ENCODE measurements around the gene PNP. TPM values are rescaled to one million over a fixed set of nuclear protein-coding genes. Genes with fewer than 3 reads are reported as not detected.

The PNP gene
- polyA plus RNA-seq, 3 donors, result 63.2 to 112 (median 67.5) TPM

DNA sequence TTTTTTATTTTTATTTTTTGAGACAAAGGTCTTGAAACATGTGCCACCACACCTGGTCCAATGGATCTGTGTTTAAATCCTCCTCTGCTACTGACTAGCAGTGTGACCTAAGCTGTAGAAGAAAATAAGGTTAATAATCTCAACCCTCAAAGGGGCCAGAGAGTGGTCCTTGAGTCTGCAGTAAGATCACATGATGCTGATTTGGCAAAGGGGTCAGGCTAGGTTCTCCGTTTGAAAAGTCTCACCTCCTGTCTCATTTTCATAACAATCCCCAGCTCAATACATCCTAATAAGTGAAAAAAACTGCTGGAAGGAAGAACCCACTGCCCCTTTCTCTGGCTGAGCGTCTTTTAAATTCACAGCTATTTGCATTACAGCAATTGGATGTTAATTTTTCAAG is 47.9 kb upstream of the PNP start:
- H3K27me3 ChIP-seq (ENCODE audit: control insufficient read depth in 2 of 2, insufficient read depth in 2 of 2, low read length in 2 of 2), result no peaks in the 10 kb centered on the region
- H3K36me3 Mint-ChIP-seq, result no peaks in the 10 kb centered on the region
- H3K4me1 Mint-ChIP-seq, result peaks cover 33% of the 10 kb centered on the region

DNA sequence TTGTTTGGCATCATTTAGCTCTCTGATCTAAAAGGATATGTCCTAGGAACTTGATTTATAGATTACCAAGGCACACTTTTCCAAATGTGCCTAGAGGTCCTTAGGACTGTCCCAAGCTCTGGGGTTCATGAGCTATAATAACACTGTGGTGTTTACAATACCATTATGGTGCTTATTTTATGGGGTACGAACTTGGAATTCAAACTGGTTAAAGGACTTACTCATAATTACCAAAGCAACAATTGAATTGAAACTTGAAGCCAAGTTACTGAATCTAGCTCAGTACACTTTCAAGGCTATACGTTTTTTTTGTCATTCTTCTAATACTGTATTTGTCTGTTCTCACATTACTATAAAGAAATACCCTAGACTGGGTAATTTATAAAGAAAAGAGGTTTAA is 46.3 kb upstream of the PNP start:
- Mint-ChIP-seq H3K27me3 (ENCODE audit: low read depth in 3 of 3) (no peaks in the 10 kb centered on the region), H3K36me3 (no peaks in the 10 kb centered on the region), H3K4me3 (no peak overlapping the region), H3K27ac (peak overlapping the region in 1 of 7 donors; percentile 54), H3K4me1 (peaks cover 35% of the 10 kb centered on the region), H3K9me3 (peaks cover 0 to 2% (median 0%) of the 10 kb centered on the region in 7 donors)
- peaks cover 36 to 38% of the 10 kb centered on the region in 2 donors for H3K4me1 ChIP-seq (ENCODE audit: control insufficient read depth in 1 of 2, insufficient read depth in 2 of 2, low read length in 2 of 2)
- no peaks in the 10 kb centered on the region for H3K79me2 ChIP-seq (ENCODE audit: insufficient read depth, low read length)
- no peak overlapping the region for H2AFZ ChIP-seq (ENCODE audit: insufficient read depth, low read depth, low read length, poor library complexity, severe bottlenecking)
- H3K27ac ChIP-seq (ENCODE audit: low read depth in 1 of 2, low read length in 2 of 2), result no peak overlapping the region
- no peak overlapping the region for H3K9ac ChIP-seq (ENCODE audit: insufficient read depth, low read length, poor library complexity, severe bottlenecking)
- no peak overlapping the region for H3K4me2 ChIP-seq (replicated peaks; ENCODE audit: extremely low read depth, low read length, poor library complexity, severe bottlenecking)
- no peak for DNase-seq
- no peaks in the 10 kb centered on the region for H3K9me3 ChIP-seq (replicated peaks in 1 of 2; ENCODE audit: control insufficient read depth in 1 of 2, insufficient read depth in 1 of 2, low read length in 2 of 2)
- H3K36me3 ChIP-seq (replicated peaks in 1 of 2; ENCODE audit: control insufficient read depth in 1 of 2, insufficient read depth in 2 of 2, low read length in 2 of 2), result no peaks in the 10 kb centered on the region
- no peak overlapping the region for H3K4me3 ChIP-seq (replicated peaks in 1 of 3; ENCODE audit: low read depth in 2 of 3, low read length in 3 of 3)
- H3K27me3 ChIP-seq (ENCODE audit: control insufficient read depth in 2 of 2, insufficient read depth in 2 of 2, low read length in 2 of 2), result no peaks in the 10 kb centered on the region
- intact Hi-C loops (cut with micrococcal nuclease), result no loop called here
- peaks cover 3% of the 10 kb centered on the region for H4K20me1 ChIP-seq (ENCODE audit: insufficient read depth, low read length)
- WGBS (ENCODE audit: insufficient coverage), result no CpG with 5 or more reads among the region's 2 CpGs
- TF ChIP-seq, protein P1, sequence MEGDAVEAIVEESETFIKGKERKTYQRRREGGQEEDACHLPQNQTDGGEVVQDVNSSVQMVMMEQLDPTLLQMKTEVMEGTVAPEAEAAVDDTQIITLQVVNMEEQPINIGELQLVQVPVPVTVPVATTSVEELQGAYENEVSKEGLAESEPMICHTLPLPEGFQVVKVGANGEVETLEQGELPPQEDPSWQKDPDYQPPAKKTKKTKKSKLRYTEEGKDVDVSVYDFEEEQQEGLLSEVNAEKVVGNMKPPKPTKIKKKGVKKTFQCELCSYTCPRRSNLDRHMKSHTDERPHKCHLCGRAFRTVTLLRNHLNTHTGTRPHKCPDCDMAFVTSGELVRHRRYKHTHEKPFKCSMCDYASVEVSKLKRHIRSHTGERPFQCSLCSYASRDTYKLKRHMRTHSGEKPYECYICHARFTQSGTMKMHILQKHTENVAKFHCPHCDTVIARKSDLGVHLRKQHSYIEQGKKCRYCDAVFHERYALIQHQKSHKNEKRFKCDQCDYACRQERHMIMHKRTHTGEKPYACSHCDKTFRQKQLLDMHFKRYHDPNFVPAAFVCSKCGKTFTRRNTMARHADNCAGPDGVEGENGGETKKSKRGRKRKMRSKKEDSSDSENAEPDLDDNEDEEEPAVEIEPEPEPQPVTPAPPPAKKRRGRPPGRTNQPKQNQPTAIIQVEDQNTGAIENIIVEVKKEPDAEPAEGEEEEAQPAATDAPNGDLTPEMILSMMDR (IDR thresholded peaks at IDR 0.05), result no peak

More for the DNA sequence above, 47.9 kb upstream of the PNP start:
- Mint-ChIP-seq H3K27me3 (ENCODE audit: low read depth in 3 of 3) (no peaks in the 10 kb centered on the region), H3K27ac (no peak overlapping the region), H3K4me3 (no peak overlapping the region), H3K9me3 (no peaks in the 10 kb centered on the region)
- H3K27ac ChIP-seq (ENCODE audit: low read depth in 1 of 2, low read length in 2 of 2), result no peak overlapping the region
- intact Hi-C loops (cut with micrococcal nuclease), result no loop called here
- WGBS (ENCODE audit: insufficient coverage), result no CpG with 5 or more reads among the region's 2 CpGs
- no peak overlapping the region for H3K4me2 ChIP-seq (replicated peaks; ENCODE audit: extremely low read depth, low read length, poor library complexity, severe bottlenecking)
- no peaks in the 10 kb centered on the region for H3K36me3 ChIP-seq (replicated peaks in 1 of 2; ENCODE audit: control insufficient read depth in 1 of 2, insufficient read depth in 2 of 2, low read length in 2 of 2)
- H3K79me2 ChIP-seq (ENCODE audit: insufficient read depth, low read length), result no peaks in the 10 kb centered on the region
- DNase-seq, result no peak
- no peaks in the 10 kb centered on the region for H4K20me1 ChIP-seq (ENCODE audit: insufficient read depth, low read length)
- H2AFZ ChIP-seq (ENCODE audit: insufficient read depth, low read depth, low read length, poor library complexity, severe bottlenecking), result no peak overlapping the region
- H3K4me1 ChIP-seq (ENCODE audit: control insufficient read depth in 1 of 2, insufficient read depth in 2 of 2, low read length in 2 of 2), result peaks cover 27 to 31% of the 10 kb centered on the region in 2 donors
- H3K9ac ChIP-seq (ENCODE audit: insufficient read depth, low read length, poor library complexity, severe bottlenecking), result no peak overlapping the region
- H3K9me3 ChIP-seq (replicated peaks in 1 of 2; ENCODE audit: control insufficient read depth in 1 of 2, insufficient read depth in 1 of 2, low read length in 2 of 2), result no peaks in the 10 kb centered on the region
- TF ChIP-seq, protein P1 (IDR thresholded peaks at IDR 0.05), result no peak
- no peak overlapping the region for H3K4me3 ChIP-seq (replicated peaks in 1 of 3; ENCODE audit: low read depth in 2 of 3, low read length in 3 of 3)

All from CD14-positive monocyte (primary cell).